K562 (cell line): ENCODE data around the gene IGDCC3. TPM values are rescaled to one million over a fixed set of nuclear protein-coding genes. Genes with fewer than 3 reads are reported as not detected.

Experiments used
- ATAC-seq: fragments of 200-7000 bp; cut with Tn5 transposase; 3 replicates; pipeline ENCODE4 v1.9.1; 2020; ENCODE audit warnings: moderate library complexity
- BruUV-seq: library from RNA; stranded (reverse); fragments of 400-500 nt; replicated peaks from 2 replicates; lab custom pipeline; 2021; lab: Mats Ljungman, UMichigan
- CTCF ChIA-PET: fragments of 300-600 bp; formaldehyde crosslinking; extraction: SDS; loops from one replicate; lab custom pipeline; 2021; ENCODE audit warnings: low intra/inter-chr PET ratio; lab: Yijun Ruan, JAX
- POLR2A ChIA-PET: fragments of 300-600, 350-650 bp; sonication (Branson Sonifier 250); formaldehyde crosslinking; extraction: SDS; loops from one replicate; lab custom pipeline; 2021; ENCODE audit warnings: antibody characterized with exemption, inconsistent platforms; lab: Yijun Ruan, JAX
- DNase-seq, 4 experiments: peaks; one replicate each; pipeline versions ENCODE4 v3.0.0 to v3.0.0-alpha.2; 2011 to 2018; ENCODE audit warnings: low spot score in 3 of 4, mixed read lengths in 3 of 4; ENCODE audit errors: extremely low read depth in 1 of 4
- FAIRE-seq: peaks from 2 replicates; lab custom pipeline; 2011; peaks lifted over from hg19 to GRCh38; lab: Jason Lieb, UNC
- H2AFZ ChIP-seq: 2 replicates; pipeline ENCODE4 v1.6.0; 2011; ENCODE audit warnings: low read depth, low read length, control low read depth, inconsistent platforms
- H3K27ac ChIP-seq: fragments of 200-600 bp; 3 replicates; pipeline ENCODE4 v1.8.0; 2011; ENCODE audit warnings: low read depth, mild to moderate bottlenecking, control low read depth, inconsistent platforms, low read length, moderate library complexity, mixed read lengths; ENCODE audit errors: extremely low read depth
- H3K27me3 ChIP-seq, 2 experiments: fragments of 300-600 bp in 1 of 2; 2 replicates in 1 of 2; 3 replicates in 1 of 2; pipeline versions ENCODE4 v1.6.0 to v1.8.0; 2011; ENCODE audit warnings: inconsistent platforms in 2 of 2, low read length in 2 of 2, mild to moderate bottlenecking in 1 of 2, mixed read lengths in 1 of 2, moderate library complexity in 1 of 2; ENCODE audit not compliant: control insufficient read depth in 2 of 2, insufficient read depth in 2 of 2
- H3K36me3 ChIP-seq: fragments of 300-600 bp; 3 replicates; pipeline ENCODE4 v1.8.0; 2011; ENCODE audit warnings: mild to moderate bottlenecking, low read length, inconsistent platforms; ENCODE audit not compliant: control insufficient read depth, insufficient read depth
- H3K4me1 ChIP-seq, 2 experiments: fragments of 200-600 bp in 1 of 2; replicated peaks in 1 of 2; 2 replicates in 1 of 2; 3 replicates in 1 of 2; pipeline versions ENCODE4 v1.5.1 to v1.8.0; 2011; ENCODE audit warnings: inconsistent platforms in 2 of 2, low read length in 2 of 2, mild to moderate bottlenecking in 1 of 2, mixed read lengths in 1 of 2, moderate library complexity in 1 of 2; ENCODE audit not compliant: control insufficient read depth in 2 of 2, insufficient read depth in 2 of 2
- H3K4me2 ChIP-seq: 2 replicates; pipeline ENCODE4 v1.6.1; 2011; ENCODE audit warnings: low read length, control low read depth, inconsistent platforms, mixed read lengths; ENCODE audit not compliant: insufficient read depth
- H3K4me3 ChIP-seq: fragments of 200-600 bp; sonication (generic), shearing (Covaris generic); 2 replicates; pipeline ENCODE4 v1.5.1; 2016; ENCODE audit warnings: control low read depth, inconsistent platforms
- H3K79me2 ChIP-seq: fragments of 200-600 bp; 3 replicates; pipeline ENCODE4 v1.8.0; 2011; ENCODE audit warnings: low read length, inconsistent platforms; ENCODE audit not compliant: control insufficient read depth, insufficient read depth
- H3K9ac ChIP-seq, 2 experiments: 2 replicates each; pipeline versions ENCODE4 v1.6.0 to v1.6.1; 2011; ENCODE audit warnings: low read depth in 2 of 2, low read length in 2 of 2, control low read depth in 1 of 2, inconsistent platforms in 1 of 2, mild to moderate bottlenecking in 1 of 2, mixed read lengths in 1 of 2; ENCODE audit not compliant: insufficient read depth in 1 of 2
- H3K9me1 ChIP-seq: one replicate; pipeline ENCODE4 v1.6.0; 2011; ENCODE audit warnings: inconsistent platforms, mild to moderate bottlenecking, low read length, moderate library complexity; ENCODE audit not compliant: control insufficient read depth, insufficient read depth
- H3K9me3 ChIP-seq: replicated peaks from 2 replicates; pipeline ENCODE4 v1.5.1; 2011; ENCODE audit warnings: low read depth, low read length, inconsistent platforms; ENCODE audit not compliant: control insufficient read depth, insufficient read depth
- H4K20me1 ChIP-seq: replicated peaks from 2 replicates; pipeline ENCODE4 v1.6.1; 2011; ENCODE audit warnings: low read length, inconsistent platforms, mixed read lengths; ENCODE audit not compliant: control insufficient read depth, insufficient read depth
- CBX8 ChIP-seq: fragments of 200-600 bp; sonication (generic); IDR thresholded peaks from 2 replicates; pipeline ENCODE4 v1.6.1; 2012; ENCODE audit warnings: borderline replicate concordance, mixed run types, low read depth, mild to moderate bottlenecking, moderate library complexity, mixed read lengths, low read length, control low read depth, inconsistent platforms; ENCODE audit not compliant: poor library complexity, severe bottlenecking; ENCODE audit errors: extremely low read depth
- DACH1 ChIP-seq: fragments of 450-650 bp; IDR thresholded peaks from 2 replicates; pipeline ENCODE4 v1.6.1; 2018; ENCODE audit not compliant: partially characterized antibody
- DIDO1 ChIP-seq: fragments of 450-650 bp; IDR thresholded peaks from 2 replicates; pipeline ENCODE4 v1.6.1; 2016; ENCODE audit warnings: low read depth, missing biosample characterization, missing genetic modification characterization
- MEIS2 ChIP-seq: fragments of 450-650 bp; IDR thresholded peaks from 2 replicates; pipeline ENCODE4 v1.6.1; 2014; ENCODE audit warnings: mild to moderate bottlenecking; ENCODE audit not compliant: partially characterized antibody
- WGBS: fragments of 100-300 bp; shearing (Covaris generic); methylation state at CpG from one replicate; pipeline ENCODE4 v1.1.6; 2016; ENCODE audit warnings: low coverage, mixed read lengths; ENCODE audit not compliant: insufficient coverage; ENCODE audit errors: missing lambda C conversion rate; 5-methylcytosine and 5-hydroxymethylcytosine counted together
- in situ Hi-C: fragments of 300-500 bp; cut with MboI; formaldehyde crosslinking; loops from 4 replicates; pipeline ENCODE4 v1.15.0; 2018; ENCODE audit warnings: inconsistent platforms, mixed read lengths
- intact Hi-C: fragments of 100-400 bp; cut with micrococcal nuclease; formaldehyde crosslinking; loops from 2 replicates; pipeline ENCODE4 v1.14.2; 2022
- polyA plus RNA-seq, 8 experiments: library from polyadenylated mRNA; depleted of rRNA in 4 of 8; stranded (reverse) in 5 of 8; unstranded in 3 of 8; fragments of >200 nt; fragmentation: Nextera tagmentation in 2 of 8; fragmentation: Illumina TruSeq in 1 of 8; extraction: Ambion mirVana in 2 of 8; extraction: Trizol in 1 of 8; gene quantifications; 2 replicates each; pipeline versions ENCODE4 v1.2.1 to v1.2.3, GENCODE V29; 2011 to 2014; ENCODE audit warnings: inconsistent platforms in 1 of 8, missing spikeins in 1 of 8
- total RNA-seq, 7 experiments: library from RNA; depleted of rRNA in 6 of 7; stranded (reverse); fragments of >200 nt in 6 of 7; fragmentation: Illumina TruSeq in 2 of 7; extraction: Trizol in 2 of 7; gene quantifications; 2 replicates each; pipeline versions ENCODE4 v1.2.1 to v1.2.3, GENCODE V29; 2011 to 2021; ENCODE audit warnings: low replicate concordance in 1 of 7
- TF ChIP-seq, protein P1 (sequence below): fragments of 450-650 bp; IDR thresholded peaks from 2 replicates; pipeline ENCODE4 v1.6.1; 2016
- TF ChIP-seq, protein P2 (sequence below), 2 experiments: IDR thresholded peaks in 1 of 2; conservative IDR thresholded peaks in 1 of 2; 2 replicates each; pipeline ENCODE4 v1.6.1; 2016; ENCODE audit warnings: low read depth in 2 of 2, mild to moderate bottlenecking in 1 of 2, missing compliant biosample characterization in 1 of 2, missing genetic modification characterization in 1 of 2, moderate library complexity in 1 of 2

Gene IGDCC3
- total and polyA plus RNA-seq, 9 of the 15 experiments (the other 6 are each of a cell fraction or from before 2014, with no cell fraction given): not detected

DNA sequence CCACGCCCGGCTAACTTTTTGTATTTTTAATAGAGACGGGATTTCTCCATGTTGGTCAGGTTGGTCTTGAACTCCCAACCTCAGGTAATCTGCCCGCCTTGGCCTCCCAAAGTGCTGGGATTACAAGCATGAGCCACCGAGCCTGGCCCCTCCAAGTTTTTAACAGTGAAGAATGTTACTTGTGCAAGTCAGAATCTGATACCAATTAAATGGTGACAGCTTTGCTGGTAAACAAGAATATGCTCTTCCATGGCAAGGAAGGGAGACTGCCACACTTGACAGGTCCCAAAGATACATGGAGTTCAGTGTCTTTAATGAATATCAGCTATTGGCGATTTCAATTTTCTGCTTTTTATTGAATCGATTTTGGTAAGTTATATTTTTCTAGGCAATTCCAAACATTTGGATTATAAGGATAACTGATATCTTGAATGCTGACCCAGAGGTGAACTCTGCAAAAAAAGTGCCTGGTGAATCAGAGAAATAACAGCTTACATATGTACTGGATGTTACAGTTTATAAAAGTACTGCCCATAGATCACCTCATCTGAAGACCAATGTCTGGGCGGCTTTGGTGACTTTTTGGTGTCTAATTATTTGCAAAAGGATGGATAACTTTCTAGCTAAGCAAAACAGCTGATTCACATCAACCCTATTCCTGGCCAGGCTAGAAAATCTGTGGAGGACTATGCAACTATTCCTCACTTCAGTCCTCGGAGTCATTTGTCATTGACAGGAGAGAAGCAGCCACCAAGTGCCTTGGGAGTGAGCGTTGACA is 92.3 kb downstream of the IGDCC3 start:
- whole genome bisulfite sequencing: 51% methylated on average over 7 of the region's 10 CpGs
- ATAC-seq: no peak
- ChIA-PET CTCF (no interaction called here), POLR2A (interaction anchor here (0.6 to 8.4 kb wide), 11 partner anchors 8 to 392 kb away, joined by 3 to 91 read pairs (median 5); partner anchors contain the start of genes CLPX, RNU5A-1 and RNU5B-1)
- Histone ChIP-seq H3K4me3 (peak overlapping the region; percentile 53), H3K9me3 (no peaks in the 10 kb centered on the region), H3K27me3 (no peaks in the 10 kb centered on the region), H4K20me1 (no peaks in the 10 kb centered on the region), H3K9ac (peak overlapping the region; percentile 55 to 97), H3K4me2 (peak overlapping the region; percentile 85)
- intact Hi-C loops: no loop called here
- no peak for TF ChIP-seq CBX8
- TF ChIP-seq, protein P1, sequence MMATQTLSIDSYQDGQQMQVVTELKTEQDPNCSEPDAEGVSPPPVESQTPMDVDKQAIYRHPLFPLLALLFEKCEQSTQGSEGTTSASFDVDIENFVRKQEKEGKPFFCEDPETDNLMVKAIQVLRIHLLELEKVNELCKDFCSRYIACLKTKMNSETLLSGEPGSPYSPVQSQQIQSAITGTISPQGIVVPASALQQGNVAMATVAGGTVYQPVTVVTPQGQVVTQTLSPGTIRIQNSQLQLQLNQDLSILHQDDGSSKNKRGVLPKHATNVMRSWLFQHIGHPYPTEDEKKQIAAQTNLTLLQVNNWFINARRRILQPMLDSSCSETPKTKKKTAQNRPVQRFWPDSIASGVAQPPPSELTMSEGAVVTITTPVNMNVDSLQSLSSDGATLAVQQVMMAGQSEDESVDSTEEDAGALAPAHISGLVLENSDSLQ: 0 out of 2 replicates have a peak, but pooled peaks have one; percentile 25
- TF ChIP-seq DACH1: peak; percentile 59
- peak; percentile 44 for TF ChIP-seq MEIS2
- TF ChIP-seq, protein P2, sequence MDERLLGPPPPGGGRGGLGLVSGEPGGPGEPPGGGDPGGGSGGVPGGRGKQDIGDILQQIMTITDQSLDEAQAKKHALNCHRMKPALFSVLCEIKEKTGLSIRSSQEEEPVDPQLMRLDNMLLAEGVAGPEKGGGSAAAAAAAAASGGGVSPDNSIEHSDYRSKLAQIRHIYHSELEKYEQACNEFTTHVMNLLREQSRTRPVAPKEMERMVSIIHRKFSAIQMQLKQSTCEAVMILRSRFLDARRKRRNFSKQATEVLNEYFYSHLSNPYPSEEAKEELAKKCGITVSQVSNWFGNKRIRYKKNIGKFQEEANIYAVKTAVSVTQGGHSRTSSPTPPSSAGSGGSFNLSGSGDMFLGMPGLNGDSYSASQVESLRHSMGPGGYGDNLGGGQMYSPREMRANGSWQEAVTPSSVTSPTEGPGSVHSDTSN (CRISPR knock-in tag; IDR thresholded peaks at IDR 0.05; ENCODE audit: low read depth): no peak
- TF ChIP-seq, protein P2 (tag; conservative IDR thresholded peaks at IDR 0.05; ENCODE audit: low read depth): peak; percentile 57
- TF ChIP-seq DIDO1 (tag): no peak
- TF ChIP-seq, all 486 proteins: peak for 4
- FAIRE-seq: peak; percentile 61
- no peaks in the 10 kb centered on the region for H3K9me1 ChIP-seq
- H3K36me3 ChIP-seq: no peaks in the 10 kb centered on the region
- DNase-seq: peak in 1 of 4 experiments; percentile 3
- peak overlapping the region; percentile 68; the same call in 2 of the 3 replicates for H3K27ac ChIP-seq
- in situ Hi-C loops: no loop called here
- H3K4me1 ChIP-seq: peaks cover 10 to 17% of the 10 kb centered on the region in 2 experiments; a peak in 4 of 5 replicates
- H2AFZ ChIP-seq: peak overlapping the region; percentile 95
- BruUV-seq: TSS peak; percentile 46
- H3K79me2 ChIP-seq: peaks cover 4% of the 10 kb centered on the region; the same call in 1 of the 3 replicates
